HepG2 (cell line): ENCODE measurements around the gene LRP10. TPM values are rescaled to one million over a fixed set of nuclear protein-coding genes. Genes with fewer than 3 reads are reported as not detected.

Source experiments
- ATAC-seq: fragments of 200-7000 bp; cut with Tn5 transposase; 3 replicates; pipeline ENCODE4 v1.9.1; 2020; ENCODE audit warnings: mild to moderate bottlenecking, moderate library complexity
- BruUV-seq: library from RNA; stranded (reverse); fragments of 400-500 nt; replicated peaks from 2 replicates; lab custom pipeline; 2021; lab: Mats Ljungman, UMichigan
- CTCF ChIA-PET: fragments of 300-600 bp; formaldehyde crosslinking; extraction: SDS; loops from one replicate; lab custom pipeline; 2021; ENCODE audit warnings: low total read pairs, inconsistent platforms, low intra/inter-chr PET ratio; lab: Yijun Ruan, JAX
- POLR2A ChIA-PET: fragments of 350-600 bp; sonication (Branson Sonifier 250); formaldehyde crosslinking; loops from one replicate; lab custom pipeline; 2020; ENCODE audit warnings: antibody characterized with exemption, inconsistent platforms; lab: Yijun Ruan, JAX
- DNase-seq: peaks from one replicate; pipeline ENCODE4 v3.0.0-alpha.2; 2015; ENCODE audit warnings: low spot score
- FAIRE-seq: peaks from 3 replicates; lab custom pipeline; 2011; peaks lifted over from hg19 to GRCh38; lab: Jason Lieb, UNC
- H2AFZ ChIP-seq: one replicate; pipeline ENCODE4 v1.6.1; 2011; ENCODE audit warnings: low read length, inconsistent platforms
- H3K27ac ChIP-seq: fragments of 300-600 bp; 3 replicates; pipeline ENCODE4 v1.8.0; 2011; ENCODE audit warnings: mixed run types, mild to moderate bottlenecking, mixed read lengths, low read length, inconsistent platforms; ENCODE audit not compliant: insufficient read depth; ENCODE audit errors: extremely low read length
- H3K27me3 ChIP-seq, 2 experiments: fragments of 200-600 bp in 1 of 2; 2 replicates in 1 of 2; 3 replicates in 1 of 2; pipeline versions ENCODE4 v1.6.0 to v1.8.0; 2011; ENCODE audit warnings: low read length in 2 of 2, mild to moderate bottlenecking in 2 of 2, moderate library complexity in 2 of 2, inconsistent platforms in 1 of 2; ENCODE audit not compliant: insufficient read depth in 2 of 2, control insufficient read depth in 1 of 2
- H3K36me3 ChIP-seq, 2 experiments: fragments of 200-600 bp in 1 of 2; replicated peaks in 1 of 2; 2 replicates in 1 of 2; 3 replicates in 1 of 2; pipeline versions ENCODE4 v1.5.1 to v1.8.0; 2011; ENCODE audit warnings: low read length in 2 of 2, inconsistent platforms in 1 of 2; ENCODE audit not compliant: insufficient read depth in 2 of 2, control insufficient read depth in 1 of 2
- H3K4me1 ChIP-seq: 2 replicates; pipeline ENCODE4 v1.5.1; 2012; ENCODE audit warnings: low read length, inconsistent platforms; ENCODE audit not compliant: insufficient read depth
- H3K4me2 ChIP-seq: 2 replicates; pipeline ENCODE4 v1.6.0; 2011; ENCODE audit warnings: low read depth, low read length, inconsistent platforms
- H3K4me3 ChIP-seq, 3 experiments: fragments of 200-600 bp in 1 of 3; sonication (generic), shearing (Covaris generic) in 1 of 3; replicated peaks in 1 of 3; 2 replicates each; pipeline ENCODE4 v1.5.1; 2011 to 2016; ENCODE audit warnings: low read length in 3 of 3, inconsistent platforms in 2 of 3, low read depth in 2 of 3, mild to moderate bottlenecking in 2 of 3, control low read depth in 1 of 3, mixed read lengths in 1 of 3; ENCODE audit not compliant: insufficient read depth in 1 of 3
- H3K79me2 ChIP-seq: one replicate; pipeline ENCODE4 v1.6.1; 2011; ENCODE audit warnings: low read length, inconsistent platforms; ENCODE audit not compliant: insufficient read depth
- H3K9ac ChIP-seq: 2 replicates; pipeline ENCODE4 v1.6.0; 2011; ENCODE audit warnings: mild to moderate bottlenecking, low read depth, low read length, inconsistent platforms; ENCODE audit not compliant: insufficient read depth
- H3K9me3 ChIP-seq: 2 replicates; pipeline ENCODE4 v1.5.1; 2012; ENCODE audit warnings: mild to moderate bottlenecking, low read length
- H4K20me1 ChIP-seq: 2 replicates; pipeline ENCODE4 v1.6.0; 2011; ENCODE audit warnings: inconsistent platforms, mild to moderate bottlenecking, low read length, moderate library complexity; ENCODE audit not compliant: insufficient read depth
- KAT2B ChIP-seq: fragments of 150-350 bp; IDR thresholded peaks from 2 replicates; pipeline ENCODE4 v1.6.1; 2014; ENCODE audit warnings: low read depth, low read length, borderline replicate concordance
- MYC ChIP-seq: sonication (generic); formaldehyde crosslinking; IDR thresholded peaks from 2 replicates; pipeline ENCODE4 v1.9.0; 2021; ENCODE audit warnings: missing genetic modification reagents, borderline replicate concordance
- NCOA1 ChIP-seq: sonication (generic); formaldehyde crosslinking; IDR thresholded peaks from 2 replicates; pipeline ENCODE4 v1.9.0; 2021; ENCODE audit warnings: missing genetic modification reagents
- SRF ChIP-seq: IDR thresholded peaks from 2 replicates; pipeline ENCODE4 v1.6.1; 2011; ENCODE audit warnings: mild to moderate bottlenecking, low read depth, low read length, moderate library complexity
- ZNF260 ChIP-seq: sonication (generic); formaldehyde crosslinking; IDR thresholded peaks from 2 replicates; pipeline ENCODE4 v1.4.0; 2020; ENCODE audit warnings: missing genetic modification reagents, low read depth, mild to moderate bottlenecking, borderline replicate concordance
- ZNF709 ChIP-seq: sonication (generic); formaldehyde crosslinking; IDR thresholded peaks from 2 replicates; pipeline ENCODE4 v1.5.0; 2020; ENCODE audit warnings: mild to moderate bottlenecking, missing genetic modification reagents
- WGBS: methylation state at CpG from one replicate; pipeline ENCODE4 v1.1.6; 2017; ENCODE audit warnings: low lambda C conversion rate; 5-methylcytosine and 5-hydroxymethylcytosine counted together
- in situ Hi-C: cut with HindIII; loops from 2 replicates; pipeline ENCODE4 v1.10.0; 2017; ENCODE audit warnings: low pct_unique_long_range_greater_than_20kb; ENCODE audit not compliant: extremely low pct_ligation_motif_present
- intact Hi-C: fragments of 100-400 bp; cut with micrococcal nuclease; formaldehyde crosslinking; loops from one replicate; pipeline ENCODE4 v1.10.0; 2022; ENCODE audit not compliant: unreplicated experiment
- polyA plus RNA-seq, 8 experiments: library from polyadenylated mRNA; depleted of rRNA in 3 of 8; stranded (reverse) in 7 of 8; unstranded in 1 of 8; fragments of >200 nt; fragmentation: Illumina TruSeq in 4 of 8; extraction: Trizol in 4 of 8; gene quantifications; 2 replicates each; pipeline versions ENCODE4 v1.2.1 to v1.2.3, GENCODE V29; 2011 to 2016; ENCODE audit warnings: low read depth in 4 of 8, missing spikeins in 1 of 8, mixed read lengths in 1 of 8; ENCODE audit not compliant: insufficient read depth in 1 of 8
- total RNA-seq, 5 experiments: library from RNA; depleted of rRNA; stranded (reverse); fragments of >200 nt; fragmentation: Illumina TruSeq; extraction: Trizol; gene quantifications; 2 replicates each; pipeline ENCODE4 v1.2.3, GENCODE V29; 2016; ENCODE audit warnings: low read depth in 1 of 5
- TF ChIP-seq, protein P1 (sequence below): sonication (generic); formaldehyde crosslinking; IDR thresholded peaks from 2 replicates; pipeline ENCODE4 v1.8.0; 2022; ENCODE audit warnings: mild to moderate bottlenecking, missing genetic modification reagents, borderline replicate concordance
- TF ChIP-seq, protein P2 (sequence below): sonication (generic); formaldehyde crosslinking; IDR thresholded peaks from 2 replicates; pipeline ENCODE4 v1.4.0; 2020; ENCODE audit warnings: low read depth, missing genetic modification reagents
- TF ChIP-seq, protein P3 (sequence below): sonication (generic); formaldehyde crosslinking; IDR thresholded peaks from 2 replicates; pipeline ENCODE4 v1.4.0; 2020; ENCODE audit warnings: missing genetic modification reagents, borderline replicate concordance
- TF ChIP-seq, protein P4 (sequence below): IDR thresholded peaks from 2 replicates; pipeline ENCODE4 v1.6.1; 2016; ENCODE audit warnings: control low read depth
- TF ChIP-seq, protein P5 (sequence below): sonication (generic); formaldehyde crosslinking; IDR thresholded peaks from 2 replicates; pipeline ENCODE4 v1.5.1; 2020; ENCODE audit warnings: mild to moderate bottlenecking, missing genetic modification reagents

Gene LRP10
- total and polyA plus RNA-seq, 2 of the 13 experiments (the other 11 are each of a cell fraction or from before 2014, with no cell fraction given) = 16.9 to 45.2 TPM

DNA sequence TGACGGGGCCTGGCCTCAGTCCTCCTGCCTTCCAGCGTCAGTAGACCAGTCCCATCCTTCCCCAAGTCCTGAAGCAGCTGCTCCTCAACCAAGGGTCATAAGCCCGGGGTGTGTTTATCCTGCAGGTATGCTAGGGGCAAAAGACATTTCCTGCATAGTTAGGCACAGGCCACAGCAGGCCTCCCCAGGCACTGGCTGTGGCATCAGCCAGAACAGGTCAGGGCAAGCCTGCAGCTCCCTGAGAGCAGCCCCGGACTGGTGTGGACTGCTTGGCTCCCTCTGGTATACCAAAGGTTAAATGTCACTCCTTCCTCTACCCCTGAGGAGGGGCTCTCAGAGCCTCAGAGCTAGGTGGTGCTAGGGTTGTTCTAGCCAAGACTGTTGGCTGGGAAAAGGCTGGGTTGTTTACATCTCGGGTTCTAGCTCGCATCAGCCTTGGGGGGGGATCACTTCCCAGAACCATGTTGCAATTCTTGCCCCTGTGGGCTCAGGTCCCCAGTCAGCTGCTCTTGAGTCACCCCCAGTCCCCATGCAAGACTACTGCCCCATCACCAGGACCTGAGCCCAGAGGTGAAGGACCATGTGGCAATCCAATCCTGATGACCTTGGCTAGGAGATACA is 32.3 kb upstream of the LRP10 start:
- in situ Hi-C loops = no loop called here
- ATAC-seq = peak; percentile 37
- FAIRE-seq = no peak
- no peaks in the 10 kb centered on the region for H3K79me2 ChIP-seq
- no peaks in the 10 kb centered on the region for H4K20me1 ChIP-seq
- intact Hi-C loops = no loop called here
- BruUV-seq = no TSS peak
- no peaks in the 10 kb centered on the region for H3K9me3 ChIP-seq
- H3K4me1 ChIP-seq = peaks cover 41% of the 10 kb centered on the region
- CTCF ChIA-PET = no interaction called here
- peaks cover 0 to 1% of the 10 kb centered on the region in 2 experiments; a peak in 1 of 5 replicates for H3K27me3 ChIP-seq
- WGBS = 53% methylated on average over 6 of the region's 6 CpGs
- no peak overlapping the region for H2AFZ ChIP-seq
- H3K27ac ChIP-seq = no peak overlapping the region
- peaks cover 2% of the 10 kb centered on the region in 2 experiments; a peak in 3 of 5 replicates for H3K36me3 ChIP-seq
- no peak for DNase-seq
- POLR2A ChIA-PET = interaction anchor here (0.8 to 3.7 kb wide), 8 partner anchors 9 to 1592 kb away, joined by 3 to 27 read pairs (median 4); partner anchors contain the start of genes LRP10, OXA1L and PRMT5
- H3K9ac ChIP-seq = no peak overlapping the region
- H3K4me2 ChIP-seq = no peak overlapping the region
- H3K4me3 ChIP-seq = 0 out of 6 replicates have a peak overlapping the region, but pooled peaks of 1 of the 3 experiments have one; percentile 0
- TF ChIP-seq, protein P1, sequence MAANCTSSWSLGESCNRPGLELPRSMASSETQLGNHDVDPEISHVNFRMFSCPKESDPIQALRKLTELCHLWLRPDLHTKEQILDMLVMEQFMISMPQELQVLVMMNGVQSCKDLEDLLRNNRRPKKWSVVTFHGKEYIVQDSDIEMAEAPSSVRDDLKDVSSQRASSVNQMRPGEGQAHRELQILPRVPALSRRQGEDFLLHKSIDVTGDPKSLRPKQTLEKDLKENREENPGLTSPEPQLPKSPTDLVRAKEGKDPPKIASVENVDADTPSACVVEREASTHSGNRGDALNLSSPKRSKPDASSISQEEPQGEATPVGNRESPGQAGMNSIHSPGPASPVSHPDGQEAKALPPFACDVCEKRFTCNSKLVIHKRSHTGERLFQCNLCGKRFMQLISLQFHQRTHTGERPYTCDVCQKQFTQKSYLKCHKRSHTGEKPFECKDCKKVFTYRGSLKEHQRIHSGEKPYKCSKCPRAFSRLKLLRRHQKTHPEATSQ = no peak
- TF ChIP-seq, protein P2, sequence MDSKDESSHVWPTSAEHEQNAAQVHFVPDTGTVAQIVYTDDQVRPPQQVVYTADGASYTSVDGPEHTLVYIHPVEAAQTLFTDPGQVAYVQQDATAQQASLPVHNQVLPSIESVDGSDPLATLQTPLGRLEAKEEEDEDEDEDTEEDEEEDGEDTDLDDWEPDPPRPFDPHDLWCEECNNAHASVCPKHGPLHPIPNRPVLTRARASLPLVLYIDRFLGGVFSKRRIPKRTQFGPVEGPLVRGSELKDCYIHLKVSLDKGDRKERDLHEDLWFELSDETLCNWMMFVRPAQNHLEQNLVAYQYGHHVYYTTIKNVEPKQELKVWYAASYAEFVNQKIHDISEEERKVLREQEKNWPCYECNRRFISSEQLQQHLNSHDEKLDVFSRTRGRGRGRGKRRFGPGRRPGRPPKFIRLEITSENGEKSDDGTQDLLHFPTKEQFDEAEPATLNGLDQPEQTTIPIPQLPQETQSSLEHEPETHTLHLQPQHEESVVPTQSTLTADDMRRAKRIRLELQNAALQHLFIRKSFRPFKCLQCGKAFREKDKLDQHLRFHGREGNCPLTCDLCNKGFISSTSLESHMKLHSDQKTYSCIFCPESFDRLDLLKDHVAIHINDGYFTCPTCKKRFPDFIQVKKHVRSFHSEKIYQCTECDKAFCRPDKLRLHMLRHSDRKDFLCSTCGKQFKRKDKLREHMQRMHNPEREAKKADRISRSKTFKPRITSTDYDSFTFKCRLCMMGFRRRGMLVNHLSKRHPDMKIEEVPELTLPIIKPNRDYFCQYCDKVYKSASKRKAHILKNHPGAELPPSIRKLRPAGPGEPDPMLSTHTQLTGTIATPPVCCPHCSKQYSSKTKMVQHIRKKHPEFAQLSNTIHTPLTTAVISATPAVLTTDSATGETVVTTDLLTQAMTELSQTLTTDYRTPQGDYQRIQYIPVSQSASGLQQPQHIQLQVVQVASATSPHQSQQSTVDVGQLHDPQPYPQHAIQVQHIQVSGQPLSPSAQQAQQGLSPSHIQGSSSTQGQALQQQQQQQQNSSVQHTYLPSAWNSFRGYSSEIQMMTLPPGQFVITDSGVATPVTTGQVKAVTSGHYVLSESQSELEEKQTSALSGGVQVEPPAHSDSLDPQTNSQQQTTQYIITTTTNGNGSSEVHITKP = no peak
- no peak for TF ChIP-seq ZNF260 (CRISPR knock-in tag)
- 0 out of 2 replicates have a peak, but pooled peaks have one; percentile 4 for TF ChIP-seq KAT2B
- no peak for TF ChIP-seq SRF
- no peak for TF ChIP-seq NCOA1 (CRISPR knock-in tag)
- no peak for TF ChIP-seq MYC (CRISPR knock-in tag)
- TF ChIP-seq, protein P3, sequence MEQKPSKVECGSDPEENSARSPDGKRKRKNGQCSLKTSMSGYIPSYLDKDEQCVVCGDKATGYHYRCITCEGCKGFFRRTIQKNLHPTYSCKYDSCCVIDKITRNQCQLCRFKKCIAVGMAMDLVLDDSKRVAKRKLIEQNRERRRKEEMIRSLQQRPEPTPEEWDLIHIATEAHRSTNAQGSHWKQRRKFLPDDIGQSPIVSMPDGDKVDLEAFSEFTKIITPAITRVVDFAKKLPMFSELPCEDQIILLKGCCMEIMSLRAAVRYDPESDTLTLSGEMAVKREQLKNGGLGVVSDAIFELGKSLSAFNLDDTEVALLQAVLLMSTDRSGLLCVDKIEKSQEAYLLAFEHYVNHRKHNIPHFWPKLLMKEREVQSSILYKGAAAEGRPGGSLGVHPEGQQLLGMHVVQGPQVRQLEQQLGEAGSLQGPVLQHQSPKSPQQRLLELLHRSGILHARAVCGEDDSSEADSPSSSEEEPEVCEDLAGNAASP (CRISPR knock-in tag) = peak; percentile 16; the same call in 1 of the 2 replicates
- TF ChIP-seq, protein P4, sequence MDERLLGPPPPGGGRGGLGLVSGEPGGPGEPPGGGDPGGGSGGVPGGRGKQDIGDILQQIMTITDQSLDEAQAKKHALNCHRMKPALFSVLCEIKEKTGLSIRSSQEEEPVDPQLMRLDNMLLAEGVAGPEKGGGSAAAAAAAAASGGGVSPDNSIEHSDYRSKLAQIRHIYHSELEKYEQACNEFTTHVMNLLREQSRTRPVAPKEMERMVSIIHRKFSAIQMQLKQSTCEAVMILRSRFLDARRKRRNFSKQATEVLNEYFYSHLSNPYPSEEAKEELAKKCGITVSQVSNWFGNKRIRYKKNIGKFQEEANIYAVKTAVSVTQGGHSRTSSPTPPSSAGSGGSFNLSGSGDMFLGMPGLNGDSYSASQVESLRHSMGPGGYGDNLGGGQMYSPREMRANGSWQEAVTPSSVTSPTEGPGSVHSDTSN (CRISPR knock-in tag) = no peak
- TF ChIP-seq, protein P5, sequence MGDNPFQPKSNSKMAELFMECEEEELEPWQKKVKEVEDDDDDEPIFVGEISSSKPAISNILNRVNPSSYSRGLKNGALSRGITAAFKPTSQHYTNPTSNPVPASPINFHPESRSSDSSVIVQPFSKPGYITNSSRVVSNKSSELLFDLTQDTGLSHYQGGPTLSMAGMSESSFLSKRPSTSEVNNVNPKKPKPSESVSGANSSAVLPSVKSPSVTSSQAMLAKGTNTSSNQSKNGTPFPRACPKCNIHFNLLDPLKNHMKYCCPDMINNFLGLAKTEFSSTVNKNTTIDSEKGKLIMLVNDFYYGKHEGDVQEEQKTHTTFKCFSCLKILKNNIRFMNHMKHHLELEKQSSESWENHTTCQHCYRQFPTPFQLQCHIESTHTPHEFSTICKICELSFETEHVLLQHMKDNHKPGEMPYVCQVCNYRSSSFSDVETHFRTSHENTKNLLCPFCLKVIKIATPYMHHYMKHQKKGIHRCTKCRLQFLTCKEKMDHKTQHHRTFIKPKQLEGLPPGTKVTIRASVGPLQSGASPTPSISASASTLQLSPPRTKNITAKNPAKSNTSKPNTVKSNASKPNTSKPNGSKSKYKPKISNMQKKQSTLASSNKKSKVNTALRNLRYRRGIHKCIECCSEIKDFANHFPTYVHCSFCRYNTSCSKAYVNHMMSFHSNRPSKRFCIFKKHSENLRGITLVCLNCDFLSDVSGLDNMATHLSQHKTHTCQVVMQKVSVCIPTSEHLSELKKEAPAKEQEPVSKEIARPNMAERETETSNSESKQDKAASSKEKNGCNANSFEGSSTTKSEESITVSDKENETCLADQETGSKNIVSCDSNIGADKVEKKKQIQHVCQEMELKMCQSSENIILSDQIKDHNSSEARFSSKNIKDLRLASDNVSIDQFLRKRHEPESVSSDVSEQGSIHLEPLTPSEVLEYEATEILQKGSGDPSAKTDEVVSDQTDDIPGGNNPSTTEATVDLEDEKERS (CRISPR knock-in tag) = 0 out of 2 replicates have a peak, but pooled peaks have one; percentile 34
- TF ChIP-seq ZNF709 = no peak
